Activated T-cell treated with anti-CD3 and anti-CD28 coated beads for 4 hours (primary cell): ENCODE measurements around the gene GXYLT2.

ENCODE experiments used
- DNase-seq: peaks from one replicate; pipeline ENCODE4 v3.0.0-alpha.2; 2020

GXYLT2 gene

DNA sequence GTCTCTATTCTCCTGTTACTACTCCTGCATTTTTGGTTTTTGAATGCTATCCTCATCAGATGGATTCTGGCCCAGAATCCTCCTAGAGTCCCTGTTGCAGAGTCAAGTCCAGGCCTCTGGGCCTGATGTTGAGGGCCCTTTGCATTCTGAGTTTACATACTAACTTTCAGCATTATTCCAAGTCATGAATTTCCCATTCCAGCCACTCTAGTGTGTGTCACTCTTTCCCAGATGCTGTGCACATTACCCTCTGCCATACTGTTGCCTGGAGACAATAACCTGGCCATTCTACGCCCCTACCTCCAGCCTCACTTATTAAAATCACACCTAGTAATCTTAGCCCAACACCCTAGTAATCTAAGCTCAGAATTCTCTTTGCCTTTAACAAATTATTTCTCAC lies 53.4 kb downstream of the GXYLT2 start:
- DNase-seq: no peak

DNA sequence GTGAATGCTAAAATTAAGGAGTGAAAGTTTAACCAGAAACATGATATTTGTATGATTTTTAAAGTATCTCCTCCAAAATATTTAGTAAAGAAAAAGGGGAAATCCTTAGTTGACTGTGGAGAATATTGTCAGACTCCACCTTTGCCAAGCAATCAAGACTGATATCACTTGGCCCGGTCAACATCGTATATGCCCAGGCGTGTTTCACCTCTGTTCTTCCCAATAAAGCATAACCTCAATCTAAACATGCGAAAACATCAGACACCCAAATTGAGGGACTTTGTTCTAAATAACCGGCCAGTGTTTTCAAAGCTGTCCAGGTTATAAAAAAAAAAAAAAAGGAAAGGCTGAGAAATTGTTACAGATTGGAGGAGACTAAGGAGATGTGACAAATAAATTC lies 54.6 kb downstream of the GXYLT2 start:
- DNase-seq: no peak

- DNase-seq: no peak
Observed at GRCh38 chr3:72944696-72945095, 56.9 kb downstream of the GXYLT2 start.

GRCh38 chr3:72947715-72948490 lies 60.1 kb downstream of the GXYLT2 start:
- no peak for DNase-seq

- DNase-seq: no peak
Observed at GRCh38 chr3:72949016-72949415, 61.2 kb downstream of the GXYLT2 start.

DNA sequence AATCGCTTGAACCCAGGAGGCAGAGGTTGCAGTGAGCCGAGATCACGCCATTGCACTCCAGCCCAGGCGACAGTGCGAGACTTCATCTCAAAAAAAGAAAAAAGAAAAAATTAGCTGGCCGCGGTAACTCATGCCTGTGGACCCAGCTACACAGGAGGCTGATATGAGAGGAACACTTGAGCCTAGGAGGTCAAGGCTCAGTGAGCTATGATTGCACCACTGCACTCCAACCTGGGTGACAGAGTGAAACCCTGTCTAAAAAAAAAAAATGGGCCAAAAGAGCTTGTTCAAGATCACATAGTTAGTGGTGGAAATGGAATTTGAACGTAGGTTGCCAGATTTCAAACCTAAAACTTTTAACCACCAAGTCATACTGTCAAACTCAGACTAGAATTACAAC lies 62.5 kb downstream of the GXYLT2 start:
- DNase-seq: no peak

DNA sequence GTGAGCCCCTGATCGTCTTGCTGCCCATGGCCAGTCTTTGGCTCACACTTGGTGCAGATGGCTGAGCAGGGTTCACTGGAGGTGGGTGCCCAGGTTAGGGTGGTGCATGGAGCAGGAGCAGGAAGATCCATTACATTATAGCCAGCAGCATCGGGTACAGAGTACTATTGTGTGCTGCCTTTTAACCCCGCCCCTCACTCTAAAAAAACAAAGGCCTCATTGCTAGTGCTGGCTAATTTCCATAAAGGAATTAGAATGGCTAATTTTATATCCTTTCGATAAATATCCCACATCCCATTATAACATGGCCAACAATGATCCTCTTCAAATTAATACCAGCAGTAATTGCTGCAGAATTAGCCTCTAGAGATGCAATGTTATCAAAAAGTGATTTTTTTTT lies 63.0 kb downstream of the GXYLT2 start:
- DNase-seq: no peak

DNA sequence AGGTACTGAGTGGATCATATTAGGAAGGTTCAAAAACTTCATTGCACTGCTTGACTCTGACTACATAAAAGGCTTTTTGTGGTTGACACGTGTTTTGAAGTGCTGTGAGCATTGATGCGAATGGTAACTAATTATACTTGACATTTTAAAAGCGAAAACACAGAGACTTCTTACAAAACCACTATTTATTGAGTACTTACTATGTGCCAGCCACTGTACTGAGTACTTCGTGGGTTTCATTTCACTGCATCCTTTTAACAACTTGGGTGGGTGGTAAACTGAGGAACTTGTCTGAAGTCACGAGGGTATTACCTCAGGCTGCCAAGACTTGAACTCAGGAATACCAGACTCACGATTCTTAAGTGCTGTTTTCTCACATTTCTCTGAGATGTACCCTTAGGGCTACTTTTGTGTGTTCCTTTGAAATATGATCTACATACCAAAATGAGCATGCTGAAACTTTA lies 63.4 kb downstream of the GXYLT2 start:
- no peak for DNase-seq

DNA sequence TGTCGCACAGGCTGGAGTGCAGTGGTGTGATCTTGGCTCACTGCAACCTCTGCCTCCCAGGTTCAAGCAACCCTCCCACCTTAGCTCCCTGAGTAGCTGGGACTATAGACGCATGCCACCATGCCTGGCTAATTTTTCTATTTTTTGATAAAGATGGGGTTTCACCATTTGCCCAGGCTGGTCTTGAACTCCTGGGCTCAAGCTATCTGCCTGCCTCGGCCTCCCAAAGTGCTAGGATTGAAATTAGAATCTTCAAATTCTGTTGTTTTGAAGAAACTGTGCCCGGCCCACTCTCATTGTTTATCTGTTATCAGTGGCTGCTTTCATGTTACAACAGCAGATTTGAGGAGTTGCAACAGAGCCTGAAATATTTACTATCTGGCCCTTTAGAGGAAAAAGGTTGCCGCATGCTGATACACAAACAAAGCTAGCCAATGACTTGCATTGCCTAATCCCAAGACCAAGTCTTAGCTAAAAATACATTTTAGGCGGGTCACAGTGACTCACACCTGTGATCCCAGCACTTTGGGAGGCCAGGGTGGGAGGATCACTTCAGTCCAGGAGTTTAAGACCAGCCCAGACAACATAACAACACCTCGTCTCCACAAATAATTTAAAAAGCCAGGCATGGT lies 65.6 kb downstream of the GXYLT2 start:
- no peak for DNase-seq

DNA sequence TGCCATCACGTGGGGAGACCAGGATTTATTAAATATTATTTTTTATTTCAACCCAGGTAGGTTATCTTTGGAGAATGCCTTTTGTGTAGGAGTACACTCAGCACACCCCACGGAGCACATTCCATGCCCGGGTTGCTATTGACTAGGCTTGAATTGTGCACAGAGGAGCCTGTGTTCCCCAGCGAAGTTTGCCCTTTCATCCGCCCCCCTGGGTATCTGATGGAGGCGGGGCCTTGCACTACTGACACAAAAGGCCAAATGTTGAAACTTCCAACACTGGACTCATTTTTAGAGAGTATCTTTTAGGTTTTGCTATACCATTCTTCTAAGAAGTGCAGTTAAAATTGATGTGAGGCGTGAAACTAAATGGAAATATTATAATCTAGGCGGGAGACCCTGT lies 69.5 kb downstream of the GXYLT2 start:
- DNase-seq: no peak

GRCh38 chr3:72959336-72959735 lies 71.5 kb downstream of the GXYLT2 start:
- no peak for DNase-seq

DNA sequence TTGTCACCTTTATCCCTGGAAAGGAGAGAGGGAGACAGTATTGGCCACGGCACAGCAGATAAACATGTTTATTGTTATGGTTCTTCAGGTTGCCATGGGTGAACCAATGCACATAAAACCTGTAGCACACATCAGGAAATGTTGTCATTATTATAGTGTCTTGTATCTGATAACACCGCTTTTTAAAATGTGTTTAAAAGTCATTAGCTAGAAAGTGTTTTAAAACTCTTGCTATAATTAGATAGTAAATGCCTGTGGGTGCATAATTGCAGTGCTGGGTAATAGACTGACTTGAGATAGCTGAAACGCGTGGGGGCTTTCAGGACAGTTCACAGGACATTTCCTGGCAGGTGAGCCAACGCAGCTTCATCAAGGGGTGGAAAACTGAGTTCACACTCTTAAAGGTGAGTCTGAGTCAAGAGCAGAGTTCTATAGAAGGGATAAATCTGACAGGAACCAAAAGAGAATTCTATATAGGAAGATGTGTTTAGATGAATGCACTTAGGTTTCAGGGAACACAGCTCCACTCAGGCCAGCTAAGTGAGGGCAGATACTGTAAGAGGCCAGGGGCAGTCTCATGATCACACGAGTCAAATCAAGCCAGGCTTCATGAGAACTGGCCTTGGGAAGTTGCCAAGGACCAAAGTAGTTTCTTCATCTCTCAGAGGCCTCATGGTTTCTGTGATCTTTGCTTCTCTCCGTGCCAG lies 73.1 kb downstream of the GXYLT2 start:
- DNase-seq: no peak

DNA sequence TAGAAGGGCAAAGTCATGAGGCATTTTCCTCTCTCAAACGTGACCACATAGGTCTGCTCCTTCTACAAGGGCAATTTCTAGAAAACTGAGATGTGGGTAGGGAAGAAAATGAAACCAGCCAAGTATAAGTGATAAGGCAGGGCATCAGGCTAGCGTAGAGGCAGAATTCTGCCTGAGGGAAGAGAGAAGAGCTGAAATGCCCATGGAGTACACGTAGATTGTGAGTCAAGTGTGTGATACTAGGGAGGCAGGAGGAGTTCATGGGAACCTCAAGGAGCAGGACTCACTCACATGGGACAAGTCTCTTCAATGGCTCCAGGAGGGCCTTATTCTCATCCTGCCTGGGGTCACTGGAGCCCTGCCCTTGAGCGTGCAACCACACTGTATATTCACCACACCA lies 73.9 kb downstream of the GXYLT2 start:
- no peak for DNase-seq

DNA sequence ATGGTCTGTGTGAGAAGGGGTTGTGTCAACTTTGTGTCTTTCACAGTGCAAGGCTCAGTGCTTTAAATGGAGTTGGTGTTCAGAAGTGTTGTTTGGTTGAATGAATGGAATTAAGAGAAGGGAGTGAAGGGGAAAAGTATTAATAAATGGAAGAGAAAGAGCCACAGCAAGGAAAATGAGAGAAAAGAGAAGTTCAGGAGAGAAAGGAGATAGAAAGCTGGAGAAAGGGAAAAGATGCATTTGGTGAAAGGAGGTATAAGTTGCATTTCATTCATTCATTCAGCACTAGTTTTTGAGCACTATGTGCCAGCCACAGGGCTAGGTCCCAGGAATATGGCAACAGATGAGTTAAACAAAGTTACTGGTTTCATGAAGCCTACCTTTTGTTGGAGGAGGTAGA lies 74.5 kb downstream of the GXYLT2 start:
- no peak for DNase-seq

- no peak for DNase-seq
Observed at GRCh38 chr3:72964633-72965032, 76.8 kb downstream of the GXYLT2 start.

- DNase-seq: no peak
Observed at GRCh38 chr3:72968266-72968664, 80.4 kb downstream of the GXYLT2 start.

- DNase-seq: no peak
Observed at GRCh38 chr3:72969766-72970165, 81.9 kb downstream of the GXYLT2 start.

DNA sequence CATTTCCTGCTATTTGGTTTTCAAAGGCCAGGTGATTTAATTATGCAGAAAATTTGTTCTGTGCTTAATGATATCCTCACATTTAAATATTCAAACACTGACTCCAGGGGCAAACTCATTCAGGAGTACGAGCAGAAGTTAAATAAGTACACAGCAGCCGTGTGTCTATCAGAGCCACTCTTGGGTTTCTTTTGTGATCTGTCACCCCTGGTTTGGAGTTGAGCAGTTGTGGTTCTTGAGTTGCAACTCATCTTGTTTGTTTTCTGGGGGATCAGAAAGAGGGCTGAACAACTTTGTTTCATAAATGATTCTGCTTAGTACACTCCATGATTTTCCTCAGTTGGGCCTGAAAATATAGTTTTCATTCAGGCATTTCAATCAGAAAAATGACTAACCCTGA lies 83.1 kb downstream of the GXYLT2 start:
- DNase-seq: no peak

DNA sequence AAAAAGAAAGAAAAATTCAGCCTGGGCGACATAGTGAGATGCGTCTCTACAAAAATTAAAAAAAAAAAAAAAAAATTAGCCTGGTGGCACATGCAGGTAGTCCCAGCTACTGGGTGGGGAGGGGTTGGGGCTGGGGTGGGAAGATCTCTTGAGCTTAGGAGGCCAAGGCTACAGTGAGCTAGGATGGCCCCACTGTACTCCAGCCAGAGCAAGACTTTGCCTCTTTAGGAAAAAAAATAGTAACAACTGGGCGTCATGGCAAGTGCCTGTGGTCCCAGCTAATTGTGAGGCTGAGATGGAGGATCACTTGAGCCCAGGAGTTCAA lies 84.8 kb downstream of the GXYLT2 start:
- DNase-seq: no peak

- no peak for DNase-seq
Observed at GRCh38 chr3:72973031-72973723, 85.3 kb downstream of the GXYLT2 start.

- no peak for DNase-seq
Observed at GRCh38 chr3:72973786-72974185, 85.9 kb downstream of the GXYLT2 start.

DNA sequence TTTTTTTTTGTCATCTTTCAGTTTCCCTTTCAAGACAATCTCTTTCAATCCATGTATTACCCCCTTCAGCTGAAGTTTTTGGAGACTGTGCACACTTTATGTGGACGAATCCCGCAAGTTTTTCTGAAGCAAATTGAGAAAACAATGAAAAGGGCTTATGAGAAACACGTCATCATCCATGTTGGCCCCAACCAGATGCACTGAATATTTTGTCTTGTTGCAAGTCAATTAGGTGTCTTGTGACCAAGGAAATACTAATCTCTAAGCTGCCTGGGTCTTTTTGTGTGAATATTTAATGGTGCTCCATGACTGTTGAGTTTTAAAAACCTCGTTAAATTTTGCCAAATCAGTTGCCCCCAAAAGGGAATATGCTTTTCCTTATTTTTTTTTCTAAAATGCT lies 87.1 kb downstream of the GXYLT2 start:
- no peak for DNase-seq

GRCh38 chr3:72976281-72976741 lies 88.5 kb downstream of the GXYLT2 start:
- DNase-seq: no peak
